ENCODE data around the gene CAPN14.

GRCh38 chr2:31168291-31168690, 49.0 kb downstream of the CAPN14 start:
- TF ChIP-seq CTCF (conservative IDR thresholded peaks at IDR 0.05; ENCODE audit: low read depth, low read length) (no peak), FOS (IDR thresholded peaks at IDR 0.05; ENCODE audit: low read depth, low read length) (no peak), POLR2A (IDR thresholded peaks at IDR 0.05; ENCODE audit: low read depth, low read length) (no peak), SMC3 (IDR thresholded peaks at IDR 0.05; ENCODE audit: low read depth, low read length) (no peak), USF2 (IDR thresholded peaks at IDR 0.05; ENCODE audit: low read depth, low read length) (no peak), CEBPB (IDR thresholded peaks at IDR 0.05; ENCODE audit: low read depth, low read length) (no peak), MAFK (IDR thresholded peaks at IDR 0.05; ENCODE audit: low read depth, low read length) (no peak), RFX5 (IDR thresholded peaks at IDR 0.05; ENCODE audit: low read depth, low read length) (no peak)
